Ectodermal cell (in vitro differentiated cells): Measurements from ENCODE around the gene MED12L.
"Not testable (repeated sequence)": the region's sequence is repeated elsewhere in the genome, so short reads cannot be mapped to it uniquely, and the experiment has no call there.

Source experiments
- H3K27ac ChIP-seq: 2 replicates; pipeline ENCODE4 v1.7.0; 2013; ENCODE audit warnings: mild to moderate bottlenecking, low read depth, low read length; ENCODE audit not compliant: insufficient read depth, poor library complexity, severe bottlenecking
- H3K27me3 ChIP-seq: 2 replicates; pipeline ENCODE4 v1.7.0; 2013; ENCODE audit warnings: mild to moderate bottlenecking, low read length; ENCODE audit not compliant: insufficient read depth, control insufficient read depth, poor library complexity, severe bottlenecking
- H3K36me3 ChIP-seq: one replicate; pipeline ENCODE4 v1.7.0; 2013; ENCODE audit warnings: low read length; ENCODE audit not compliant: control insufficient read depth, insufficient read depth
- H3K4me1 ChIP-seq: one replicate; pipeline ENCODE4 v1.7.0; 2013; ENCODE audit warnings: low read length; ENCODE audit not compliant: control insufficient read depth, insufficient read depth
- H3K4me3 ChIP-seq: 2 replicates; pipeline ENCODE4 v1.7.0; 2013; ENCODE audit warnings: low read depth, low read length, control low read depth; ENCODE audit not compliant: insufficient read depth
- H3K9me3 ChIP-seq: 2 replicates; pipeline ENCODE4 v1.7.0; 2013; ENCODE audit warnings: mild to moderate bottlenecking, low read length, moderate library complexity; ENCODE audit not compliant: control insufficient read depth
- WGBS, 2 experiments: methylation state at CpG; one replicate each; pipeline ENCODE4 v1.1.7; 2013; ENCODE audit warnings: missing lambda C conversion rate in 2 of 2; 5-methylcytosine and 5-hydroxymethylcytosine counted together

The MED12L gene

GRCh38 chr3:151169948-151170679 lies 84.7 kb downstream of the MED12L start:
- not testable (repeated sequence) for H3K9me3 ChIP-seq, H3K4me1 ChIP-seq, H3K27me3 ChIP-seq, H3K27ac ChIP-seq, H3K36me3 ChIP-seq, H3K4me3 ChIP-seq
- 90 to 92% methylated on average over 8 to 9 of the region's 9 CpGs for whole genome bisulfite sequencing, 2 experiments

GRCh38 chr3:151171145-151171757 lies 85.8 kb downstream of the MED12L start:
- 81 to 84% methylated on average over 5 of the region's 5 CpGs for WGBS, 2 experiments
- Histone ChIP-seq H3K9me3 (no peaks in the 10 kb centered on the region), H3K27me3 (no peaks in the 10 kb centered on the region), H3K27ac (no peak overlapping the region), H3K4me3 (no peak overlapping the region), H3K36me3 (no peaks in the 10 kb centered on the region), H3K4me1 (no peaks in the 10 kb centered on the region)

GRCh38 chr3:151174351-151174750 lies 88.9 kb downstream of the MED12L start:
- Histone ChIP-seq H3K4me1 (no peaks in the 10 kb centered on the region), H3K27me3 (no peaks in the 10 kb centered on the region), H3K36me3 (no peaks in the 10 kb centered on the region), H3K4me3 (no peak overlapping the region), H3K9me3 (no peaks in the 10 kb centered on the region), H3K27ac (no peak overlapping the region)
- 91% methylated on average over 2 of the region's 2 CpGs; no CpG with 5 or more reads in 1 of the 2 experiments for WGBS, 2 experiments

GRCh38 chr3:151175952-151176351 lies 90.5 kb downstream of the MED12L start:
- H3K27ac ChIP-seq, result no peak overlapping the region
- 91 to 100% methylated on average over 1 to 2 of the region's 2 CpGs for WGBS, 2 experiments
- no peak overlapping the region for H3K4me3 ChIP-seq
- no peaks in the 10 kb centered on the region for H3K27me3 ChIP-seq
- no peaks in the 10 kb centered on the region for H3K36me3 ChIP-seq
- H3K9me3 ChIP-seq, result no peaks in the 10 kb centered on the region
- H3K4me1 ChIP-seq, result no peaks in the 10 kb centered on the region

- no peak overlapping the region for H3K27ac ChIP-seq
- 81 to 83% methylated on average over 2 of the region's 2 CpGs for WGBS, 2 experiments
- no peaks in the 10 kb centered on the region for H3K4me1 ChIP-seq
- no peaks in the 10 kb centered on the region for H3K36me3 ChIP-seq
- no peak overlapping the region for H3K4me3 ChIP-seq
- H3K27me3 ChIP-seq, result no peaks in the 10 kb centered on the region
- H3K9me3 ChIP-seq, result no peaks in the 10 kb centered on the region
Observed at GRCh38 chr3:151178208-151178845, 92.9 kb downstream of the MED12L start.

GRCh38 chr3:151182349-151183079 lies 97.0 kb downstream of the MED12L start:
- WGBS, 2 experiments, result 84 to 85% methylated on average over 5 of the region's 5 CpGs
- H3K4me1 ChIP-seq, result no peaks in the 10 kb centered on the region
- H3K9me3 ChIP-seq, result no peaks in the 10 kb centered on the region
- H3K27me3 ChIP-seq, result no peaks in the 10 kb centered on the region
- no peak overlapping the region for H3K4me3 ChIP-seq
- H3K36me3 ChIP-seq, result no peaks in the 10 kb centered on the region
- H3K27ac ChIP-seq, result no peak overlapping the region

GRCh38 chr3:151183265-151183671 lies 97.8 kb downstream of the MED12L start:
- 89 to 95% methylated on average over 4 of the region's 5 CpGs for WGBS, 2 experiments
- Histone ChIP-seq H3K9me3 (no peaks in the 10 kb centered on the region), H3K4me3 (no peak overlapping the region), H3K4me1 (no peaks in the 10 kb centered on the region), H3K27me3 (no peaks in the 10 kb centered on the region), H3K36me3 (no peaks in the 10 kb centered on the region), H3K27ac (no peak overlapping the region)

- Histone ChIP-seq H3K36me3 (peaks cover 2% of the 10 kb centered on the region), H3K4me1 (no peaks in the 10 kb centered on the region), H3K4me3 (no peak overlapping the region), H3K9me3 (no peaks in the 10 kb centered on the region), H3K27ac (no peak overlapping the region), H3K27me3 (no peaks in the 10 kb centered on the region)
- WGBS, 2 experiments, result 100% methylated on average over 1 of the region's 1 CpG
Observed at GRCh38 chr3:151191095-151191494, 105.6 kb downstream of the MED12L start.

GRCh38 chr3:151192545-151192944 lies 107.1 kb downstream of the MED12L start:
- H3K36me3 ChIP-seq, result peaks cover 2% of the 10 kb centered on the region
- 95 to 99% methylated on average over 5 to 6 of the region's 6 CpGs for WGBS, 2 experiments
- H3K4me1 ChIP-seq, result no peaks in the 10 kb centered on the region
- no peak overlapping the region for H3K4me3 ChIP-seq
- no peak overlapping the region for H3K27ac ChIP-seq
- H3K9me3 ChIP-seq, result no peaks in the 10 kb centered on the region
- no peaks in the 10 kb centered on the region for H3K27me3 ChIP-seq

GRCh38 chr3:151195826-151196225 lies 110.4 kb downstream of the MED12L start:
- 89 to 100% methylated on average over 1 of the region's 1 CpG for WGBS, 2 experiments
- Histone ChIP-seq H3K36me3 (no peaks in the 10 kb centered on the region), H3K27me3 (no peaks in the 10 kb centered on the region), H3K9me3 (no peaks in the 10 kb centered on the region), H3K4me3 (no peak overlapping the region), H3K4me1 (no peaks in the 10 kb centered on the region), H3K27ac (no peak overlapping the region)
